Measurements from ENCODE around the gene PRKCG. TPM values are rescaled to one million over a fixed set of nuclear protein-coding genes. Genes with fewer than 3 reads are reported as not detected.

The PRKCG gene
- total RNA-seq, result under 1 TPM in 1 of 2 experiments, not detected in 1; 0.20 TPM

GRCh38 chr19:53881482-53882390, at the start of gene PRKCG:
Gene PRKCG, plus strand, starts transcription at chr19:53882197. Its CDS starts 298 bp downstream, at chr19:53882495.

GRCh38 chr19:53867225-53868090, 14.5 kb upstream of the PRKCG start, which contains the start of gene MYADM:
Gene MYADM, plus strand, starts transcription at chr19:53867883. Its CDS starts 5,647 bp downstream, at chr19:53873530.

GRCh38 chr19:53908935-53909415, 27.0 kb downstream of the PRKCG start, which contains the start of gene CACNG7:
Gene CACNG7, plus strand, starts transcription at chr19:53909278. Its CDS starts 3,554 bp downstream, at chr19:53912832.

Other genes with a start within 250 kb of the PRKCG start
- not detected for gene NLRP12, start 57.9 kb upstream of the PRKCG start, total RNA-seq
- gene MYADM, start 14.3 kb upstream of the PRKCG start, total RNA-seq, result 10 to 100 TPM; 91.4 to 99.9 TPM
- not detected for gene CACNG7, start 27.1 kb downstream of the PRKCG start, total RNA-seq
- not detected for gene CACNG8, start 80.7 kb downstream of the PRKCG start, total RNA-seq
- not detected for gene CACNG6, start 109.4 kb downstream of the PRKCG start, total RNA-seq
- not detected for gene VSTM1, start 181.7 kb downstream of the PRKCG start, total RNA-seq
- gene TARM1, start 199.2 kb downstream of the PRKCG start, total RNA-seq, result not detected
- gene OSCAR, start 218.6 kb downstream of the PRKCG start, total RNA-seq, result under 1 TPM in 1 of 2 experiments, not detected in 1; 0.23 TPM
- 100 to 1,000 TPM; 121 TPM for gene NDUFA3, start 220.7 kb downstream of the PRKCG start, total RNA-seq
- gene TFPT, start 233.5 kb downstream of the PRKCG start, total RNA-seq, result 10 to 100 TPM; 42.4 to 46.4 TPM
- gene PRPF31, start 233.6 kb downstream of the PRKCG start, total RNA-seq, result 10 to 100 TPM; 63.1 to 68.3 TPM